B cell (primary cell): ENCODE results near the gene POLN.

Experiments
- CTCF ChIP-seq: fragments of 200-600 bp; IDR thresholded peaks from one replicate; pipeline ENCODE4 v1.8.0; 2022; ENCODE audit warnings: antibody characterized with exemption, mild to moderate bottlenecking
- EZH2 ChIP-seq: IDR thresholded peaks from 2 replicates; pipeline ENCODE4 v1.6.1; 2012; ENCODE audit warnings: borderline replicate concordance, low read depth, mild to moderate bottlenecking, moderate library complexity, low read length; ENCODE audit not compliant: insufficient read depth, poor library complexity, severe bottlenecking

- TF ChIP-seq CTCF (no peak), EZH2 (no peak)
Measured at GRCh38 chr4:2175990-2176698, 65.8 kb downstream of the POLN start.
